GM12891 (cell line): ENCODE results near the gene CD59.
"Not testable (repeated sequence)": the region's sequence is repeated elsewhere in the genome, so short reads cannot be mapped to it uniquely, and the experiment has no call there.

Experiments used
- DNase-seq: peaks from one replicate; pipeline ENCODE4 v3.0.0; 2011; ENCODE audit warnings: low spot score; ENCODE audit not compliant: insufficient read length
- FAIRE-seq: peaks from 2 replicates; lab custom pipeline; 2011; peaks lifted over from hg19 to GRCh38; lab: Jason Lieb, UNC
- PAX5 ChIP-seq: IDR thresholded peaks from 2 replicates; pipeline ENCODE4 v1.6.1; 2011; ENCODE audit warnings: low read length, moderate library complexity, mild to moderate bottlenecking; ENCODE audit not compliant: insufficient read depth, severe bottlenecking
- POLR2A ChIP-seq: IDR thresholded peaks from 2 replicates; pipeline ENCODE4 v1.6.1; 2011; ENCODE audit warnings: low read depth, low read length, control low read depth
- POLR2AphosphoS5 ChIP-seq: IDR thresholded peaks from 2 replicates; pipeline ENCODE4 v1.6.1; 2011; ENCODE audit warnings: low read depth, low read length, control low read depth
- POU2F2 ChIP-seq: IDR thresholded peaks from 2 replicates; pipeline ENCODE4 v1.6.1; 2011; ENCODE audit warnings: low read depth, mild to moderate bottlenecking, control low read depth, low read length, moderate library complexity
- SPI1 ChIP-seq: IDR thresholded peaks from 2 replicates; pipeline ENCODE4 v1.6.1; 2011; ENCODE audit warnings: low read depth, low read length, control low read depth
- TAF1 ChIP-seq: IDR thresholded peaks from 2 replicates; pipeline ENCODE4 v1.6.1; 2011; ENCODE audit warnings: low read depth, low read length, control low read depth

CD59 gene

DNA sequence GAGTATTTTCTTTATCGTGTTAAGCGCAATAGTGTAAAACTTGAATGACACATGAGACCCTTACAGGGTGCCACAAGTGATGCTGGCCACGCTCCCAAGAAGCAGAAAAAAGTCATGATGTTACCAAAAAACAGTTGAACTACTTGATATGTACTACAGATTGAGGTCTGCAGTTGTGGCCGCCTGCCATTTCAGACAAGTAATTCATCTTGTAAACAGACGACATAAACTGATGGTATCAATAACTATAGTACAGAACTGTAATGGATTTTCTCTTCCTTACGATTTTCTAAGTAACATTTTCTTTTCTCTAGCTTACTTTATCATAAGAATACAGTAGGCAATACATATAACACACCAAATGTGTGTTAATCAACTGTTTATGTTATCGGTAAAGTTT, 5.5 kb downstream of the CD59 start:
- no peak for FAIRE-seq
- DNase-seq = no peak

GRCh38 chr11:33729072-33729664, 7.1 kb downstream of the CD59 start:
- not testable (repeated sequence) for FAIRE-seq, DNase-seq

More for the DNA sequence above, 5.5 kb downstream of the CD59 start:
- TF ChIP-seq PAX5 (no peak), SPI1 (no peak), TAF1 (no peak), POLR2AphosphoS5 (no peak), POLR2A (no peak), POU2F2 (no peak)

GRCh38 chr11:33727539-33727938, 8.7 kb downstream of the CD59 start:
- FAIRE-seq, DNase-seq: not testable (repeated sequence)

- DNase-seq (no peak), FAIRE-seq (no peak)
- TF ChIP-seq TAF1 = no peak
- TF ChIP-seq POU2F2 = no peak
- TF ChIP-seq POLR2A = no peak
- no peak for TF ChIP-seq POLR2AphosphoS5
- no peak for TF ChIP-seq SPI1
- no peak for TF ChIP-seq PAX5
Observed at GRCh38 chr11:33725496-33725895, 10.7 kb downstream of the CD59 start.

DNA sequence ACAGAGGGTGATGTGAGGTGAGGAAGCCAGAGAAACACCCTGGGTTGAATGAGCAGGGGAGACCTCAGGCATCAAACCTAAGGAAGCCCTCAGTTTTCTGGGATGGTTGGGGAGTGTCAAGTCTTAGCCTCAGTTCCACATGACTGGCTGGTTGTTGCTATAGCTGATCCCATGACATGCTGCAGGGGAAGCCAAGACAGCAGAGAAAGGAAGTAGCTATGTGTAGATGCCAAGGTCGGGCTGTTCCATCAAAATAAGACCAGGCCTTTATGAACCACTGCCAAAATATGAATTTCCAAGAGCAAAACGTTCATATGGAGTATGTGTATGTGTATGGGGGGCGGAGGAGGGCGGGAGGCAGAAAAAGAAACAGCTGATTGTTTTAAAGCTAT, 11.6 kb downstream of the CD59 start:
- DNase-seq = no peak
- no peak for FAIRE-seq
- no peak for TF ChIP-seq PAX5
- TF ChIP-seq POU2F2 = no peak
- TF ChIP-seq POLR2A = no peak
- TF ChIP-seq POLR2AphosphoS5 = no peak
- no peak for TF ChIP-seq SPI1
- no peak for TF ChIP-seq TAF1

GRCh38 chr11:33723238-33723881, 12.9 kb downstream of the CD59 start:
- DNase-seq = no peak
- no peak for FAIRE-seq
- TF ChIP-seq TAF1 (no peak), SPI1 (no peak), POU2F2 (no peak), PAX5 (no peak), POLR2A (no peak), POLR2AphosphoS5 (no peak)

DNA sequence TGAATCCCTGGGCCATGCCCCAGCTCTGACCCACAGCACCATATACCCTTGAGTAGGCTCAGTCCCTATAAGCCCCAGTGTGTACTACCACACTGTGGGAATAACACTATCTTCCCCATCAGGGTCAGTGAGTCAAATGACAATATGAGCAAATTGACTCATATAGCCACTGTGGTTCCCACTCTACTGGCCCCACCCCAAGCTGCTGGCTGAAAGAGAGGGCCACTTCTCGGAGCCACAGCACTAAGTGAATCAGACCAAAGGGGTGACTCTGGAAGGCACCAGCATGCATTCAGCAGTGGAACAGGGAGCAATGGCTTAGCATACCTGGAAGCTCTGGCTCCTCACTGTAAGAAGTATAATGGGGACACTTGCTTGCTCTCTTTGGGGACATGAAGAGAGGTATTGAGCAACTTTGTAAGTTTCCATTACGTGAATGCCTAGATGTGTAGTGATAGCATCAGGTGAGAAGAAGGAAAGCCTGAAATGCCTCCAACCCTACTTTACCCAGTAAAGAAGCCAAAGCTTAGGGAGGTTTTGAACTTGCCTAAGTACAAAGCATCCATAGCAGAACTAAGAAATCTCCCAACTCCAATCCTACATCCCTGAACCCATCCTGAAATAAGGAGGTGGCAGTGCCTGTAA, 13.5 kb downstream of the CD59 start:
- TF ChIP-seq POLR2A = 0 out of 2 replicates have a peak, but pooled peaks have one; percentile 35
- TF ChIP-seq PAX5 = no peak
- no peak for TF ChIP-seq POU2F2
- FAIRE-seq (peak; percentile 26), DNase-seq (no peak)

DNA sequence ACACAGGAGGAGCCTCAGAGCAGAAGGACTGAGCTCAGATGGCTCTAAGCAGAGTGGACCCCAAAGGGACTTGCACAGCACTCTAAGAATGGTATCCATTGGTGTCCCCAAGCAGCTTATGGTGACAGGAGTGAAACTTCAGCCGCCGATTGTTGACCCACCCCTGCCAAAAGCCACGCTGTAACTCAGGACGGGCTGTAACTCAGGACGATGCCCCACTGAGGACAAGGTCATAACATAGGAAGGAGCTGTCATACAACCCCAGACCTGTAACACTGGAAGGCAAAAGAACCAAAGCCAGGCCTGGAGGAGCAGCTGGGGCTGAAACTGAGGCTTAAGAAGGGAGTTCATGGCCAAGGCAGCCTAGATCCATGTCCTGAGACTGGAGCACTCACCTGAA, 14.2 kb downstream of the CD59 start:
- no peak for DNase-seq
- TF ChIP-seq TAF1 (no peak), PAX5 (no peak)
- FAIRE-seq = no peak

DNA sequence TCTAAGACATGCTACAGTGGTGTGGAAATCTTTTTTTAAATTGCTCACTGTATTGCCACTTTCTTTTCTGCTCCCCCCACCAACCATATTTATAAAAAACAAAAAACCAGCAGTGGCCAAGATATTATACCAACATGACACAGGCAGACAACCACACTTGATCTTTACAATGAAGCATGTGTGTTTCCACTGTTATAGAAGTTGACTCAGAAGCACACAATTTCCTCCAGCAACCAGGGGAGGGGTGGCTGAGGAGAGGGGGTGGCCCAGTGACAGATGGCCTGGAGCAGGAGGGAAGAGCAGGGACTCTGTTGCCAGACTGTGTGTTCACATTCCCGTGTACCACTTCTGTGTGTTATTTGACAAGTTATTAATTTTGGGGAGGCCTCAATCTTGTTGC, 14.8 kb downstream of the CD59 start:
- DNase-seq = no peak
- no peak for TF ChIP-seq PAX5
- FAIRE-seq = no peak

DNA sequence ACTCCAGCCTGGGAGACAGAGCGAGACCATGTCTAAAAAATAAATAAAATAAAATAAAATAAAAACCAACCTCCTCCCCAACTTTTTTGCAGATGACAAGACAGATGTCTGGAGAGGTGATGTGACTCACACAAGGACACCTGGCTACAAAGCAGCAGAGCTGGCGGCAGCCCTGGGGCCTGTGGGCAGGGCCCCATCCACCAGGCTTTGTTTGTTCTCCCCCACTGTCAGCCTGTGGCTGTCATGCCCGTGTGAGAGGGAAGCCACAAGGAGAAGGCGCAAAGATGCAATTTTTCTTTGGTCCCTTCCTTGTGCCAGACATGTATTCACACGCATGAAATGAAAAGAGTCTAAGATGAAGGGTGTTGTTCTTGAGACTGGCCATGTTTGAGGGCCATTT, 16.6 kb downstream of the CD59 start:
- TF ChIP-seq POLR2AphosphoS5 (no peak), SPI1 (no peak), TAF1 (no peak), POLR2A (no peak), PAX5 (no peak), POU2F2 (no peak)
- FAIRE-seq = no peak

DNA sequence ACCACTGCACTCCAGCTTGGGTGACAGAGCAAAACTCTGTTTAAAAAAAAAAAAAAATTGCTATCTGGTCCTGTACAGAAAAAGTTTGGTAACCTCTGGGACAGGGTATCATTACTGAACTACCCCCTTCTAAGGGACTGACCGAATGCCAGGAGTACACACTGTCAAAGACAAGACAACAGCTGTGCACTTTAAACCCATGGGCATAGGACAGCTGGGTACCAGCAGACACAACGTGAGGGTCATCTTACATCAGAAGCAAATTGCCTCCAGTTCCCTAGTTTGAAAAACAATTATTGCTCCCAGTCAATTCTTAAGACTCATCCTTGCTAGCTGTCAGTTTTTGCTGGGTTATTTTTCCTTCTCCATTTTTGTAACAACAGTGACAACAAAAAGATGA, 17.8 kb downstream of the CD59 start:
- FAIRE-seq (no peak), DNase-seq (no peak)
- TF ChIP-seq PAX5 (no peak), TAF1 (no peak), POLR2A (no peak), POU2F2 (no peak)

More for the DNA sequence above, 16.6 kb downstream of the CD59 start:
- DNase-seq = no peak
